IPS DF 4.7 (cell line): Measurements from ENCODE around the gene FRMD6.
"Not testable (repeated sequence)": the region's sequence is repeated elsewhere in the genome, so short reads cannot be mapped to it uniquely, and the experiment has no call there.

Experiments used
- DNase-seq: peaks from one replicate; pipeline ENCODE4 v3.0.0-alpha.2; 2013; ENCODE audit warnings: low spot score; ENCODE audit errors: extremely low read depth

FRMD6 gene

GRCh38 chr14:51628238-51628637, 23.5 kb upstream of the FRMD6 start:
- DNase-seq, result no peak

GRCh38 chr14:51630987-51631386, 20.7 kb upstream of the FRMD6 start:
- no peak for DNase-seq

- DNase-seq, result not testable (repeated sequence)
These were observed 18.4 kb upstream of the FRMD6 start for GRCh38 chr14:51633298-51633697.

- DNase-seq, result no peak
These were observed 15.6 kb upstream of the FRMD6 start for GRCh38 chr14:51636109-51636508.

GRCh38 chr14:51638071-51638944, 13.4 kb upstream of the FRMD6 start:
- no peak for DNase-seq

- DNase-seq, result no peak
These were observed 11.9 kb upstream of the FRMD6 start for GRCh38 chr14:51639668-51640316.

- no peak for DNase-seq
These were observed 8.6 kb upstream of the FRMD6 start for GRCh38 chr14:51643140-51643539.

- no peak for DNase-seq
These were observed 7.3 kb upstream of the FRMD6 start for GRCh38 chr14:51644217-51644933.

GRCh38 chr14:51648296-51648695, 3.4 kb upstream of the FRMD6 start:
- no peak for DNase-seq

GRCh38 chr14:51650716-51651387, 858 bp upstream of the FRMD6 start:
- DNase-seq, result no peak

- DNase-seq, result no peak
These were observed 713 bp downstream of the FRMD6 start for GRCh38 chr14:51652168-51653078.

GRCh38 chr14:51653079-51653774, 1.5 kb downstream of the FRMD6 start:
- no peak for DNase-seq

GRCh38 chr14:51653775-51654532, 2.2 kb downstream of the FRMD6 start:
- DNase-seq, result no peak

- DNase-seq, result no peak
These were observed 2.8 kb downstream of the FRMD6 start for GRCh38 chr14:51654533-51654845.

- DNase-seq, result no peak
These were observed 6.1 kb downstream of the FRMD6 start for GRCh38 chr14:51657762-51658161.

- no peak for DNase-seq
These were observed 6.9 kb downstream of the FRMD6 start for GRCh38 chr14:51658441-51659173.

- no peak for DNase-seq
These were observed 9.0 kb downstream of the FRMD6 start for GRCh38 chr14:51660741-51661140.

- DNase-seq, result no peak
These were observed 9.8 kb downstream of the FRMD6 start for GRCh38 chr14:51661504-51661903.
